Measurements from ENCODE around the gene FUT2. TPM values are rescaled to one million over a fixed set of nuclear protein-coding genes. Genes with fewer than 3 reads are reported as not detected.

FUT2 gene
- total and polyA plus RNA-seq, 10 of the 15 experiments (the other 5 are each of a cell fraction or from before 2014, with no cell fraction given), result 0.02 to 0.13 (median 0.07) TPM; not detected in 7

DNA sequence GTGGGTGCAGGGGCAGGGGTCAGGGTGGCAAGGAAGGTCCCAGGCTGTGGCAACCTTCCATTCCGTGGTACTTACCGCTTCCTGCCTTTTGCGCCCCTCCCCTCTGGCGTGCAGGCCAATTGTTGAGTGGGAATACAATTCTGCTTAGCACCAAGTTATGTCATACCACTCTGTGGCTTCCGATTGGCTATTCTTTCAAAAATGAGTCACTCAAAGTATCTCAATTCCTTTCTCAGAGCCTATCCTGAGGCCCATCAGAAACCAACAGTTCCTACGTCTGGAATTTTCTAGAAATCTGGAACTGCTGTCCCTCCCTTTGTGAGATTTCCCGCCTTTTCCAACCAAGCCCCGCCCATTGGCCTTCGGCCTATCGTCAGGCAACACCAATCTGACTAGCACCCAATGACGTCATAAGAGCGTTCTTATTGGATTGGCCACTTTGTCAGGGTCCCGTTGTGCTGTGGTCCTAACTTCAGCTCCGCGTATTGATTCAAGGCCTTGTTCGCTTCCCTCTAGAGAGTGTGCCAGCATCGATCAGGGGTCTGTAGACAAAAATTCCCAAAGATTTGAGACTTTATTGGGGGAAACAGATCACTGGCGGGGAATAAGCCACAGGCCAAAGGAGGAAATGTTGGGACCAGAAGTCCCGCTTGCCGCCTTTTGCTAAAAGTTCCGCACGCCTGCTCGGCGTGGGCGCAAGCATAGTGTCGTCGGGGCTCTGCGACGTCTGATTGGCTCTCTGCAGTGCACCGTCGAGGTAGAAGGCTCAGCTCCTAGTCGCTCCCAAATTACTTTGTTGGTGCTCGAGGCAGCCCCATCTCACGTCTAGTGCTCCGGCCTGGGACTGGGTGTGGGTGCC is 34.7 kb upstream of the FUT2 start (continued):
- TF ChIP-seq, protein P1, sequence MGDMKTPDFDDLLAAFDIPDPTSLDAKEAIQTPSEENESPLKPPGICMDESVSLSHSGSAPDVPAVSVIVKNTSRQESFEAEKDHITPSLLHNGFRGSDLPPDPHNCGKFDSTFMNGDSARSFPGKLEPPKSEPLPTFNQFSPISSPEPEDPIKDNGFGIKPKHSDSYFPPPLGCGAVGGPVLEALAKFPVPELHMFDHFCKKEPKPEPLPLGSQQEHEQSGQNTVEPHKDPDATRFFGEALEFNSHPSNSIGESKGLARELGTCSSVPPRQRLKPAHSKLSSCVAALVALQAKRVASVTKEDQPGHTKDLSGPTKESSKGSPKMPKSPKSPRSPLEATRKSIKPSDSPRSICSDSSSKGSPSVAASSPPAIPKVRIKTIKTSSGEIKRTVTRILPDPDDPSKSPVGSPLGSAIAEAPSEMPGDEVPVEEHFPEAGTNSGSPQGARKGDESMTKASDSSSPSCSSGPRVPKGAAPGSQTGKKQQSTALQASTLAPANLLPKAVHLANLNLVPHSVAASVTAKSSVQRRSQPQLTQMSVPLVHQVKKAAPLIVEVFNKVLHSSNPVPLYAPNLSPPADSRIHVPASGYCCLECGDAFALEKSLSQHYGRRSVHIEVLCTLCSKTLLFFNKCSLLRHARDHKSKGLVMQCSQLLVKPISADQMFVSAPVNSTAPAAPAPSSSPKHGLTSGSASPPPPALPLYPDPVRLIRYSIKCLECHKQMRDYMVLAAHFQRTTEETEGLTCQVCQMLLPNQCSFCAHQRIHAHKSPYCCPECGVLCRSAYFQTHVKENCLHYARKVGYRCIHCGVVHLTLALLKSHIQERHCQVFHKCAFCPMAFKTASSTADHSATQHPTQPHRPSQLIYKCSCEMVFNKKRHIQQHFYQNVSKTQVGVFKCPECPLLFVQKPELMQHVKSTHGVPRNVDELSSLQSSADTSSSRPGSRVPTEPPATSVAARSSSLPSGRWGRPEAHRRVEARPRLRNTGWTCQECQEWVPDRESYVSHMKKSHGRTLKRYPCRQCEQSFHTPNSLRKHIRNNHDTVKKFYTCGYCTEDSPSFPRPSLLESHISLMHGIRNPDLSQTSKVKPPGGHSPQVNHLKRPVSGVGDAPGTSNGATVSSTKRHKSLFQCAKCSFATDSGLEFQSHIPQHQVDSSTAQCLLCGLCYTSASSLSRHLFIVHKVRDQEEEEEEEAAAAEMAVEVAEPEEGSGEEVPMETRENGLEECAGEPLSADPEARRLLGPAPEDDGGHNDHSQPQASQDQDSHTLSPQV (IDR thresholded peaks at IDR 0.05), result no peak
- no peak for TF ChIP-seq MYB (IDR thresholded peaks at IDR 0.05; ENCODE audit: borderline replicate concordance, low read depth, low read length)
- TF ChIP-seq ZNF384 (IDR thresholded peaks at IDR 0.05; ENCODE audit: borderline replicate concordance, low read depth, low read length), result no peak
- TF ChIP-seq MTA3 (IDR thresholded peaks at IDR 0.05; ENCODE audit: borderline replicate concordance, low read length), result no peak
- TF ChIP-seq NFYB (IDR thresholded peaks at IDR 0.05; ENCODE audit: insufficient read depth, low read depth, low read length), result peak; percentile 92
- peak; percentile 95 for TF ChIP-seq CREB1 (IDR thresholded peaks at IDR 0.05; ENCODE audit: low read depth)
- TF ChIP-seq TCF12 (IDR thresholded peaks at IDR 0.05; ENCODE audit: low read depth, low read length), result no peak
- peak; percentile 98 for TF ChIP-seq RFX5 (IDR thresholded peaks at IDR 0.05; ENCODE audit: low read depth, low read length)
- TF ChIP-seq KLF5 (IDR thresholded peaks at IDR 0.05; ENCODE audit: partially characterized antibody), result no peak
- no peak for TF ChIP-seq STAT3 (IDR thresholded peaks at IDR 0.05; ENCODE audit: low read depth, low read length)
- TF ChIP-seq NFXL1 (IDR thresholded peaks at IDR 0.05; ENCODE audit: borderline replicate concordance), result no peak
- TF ChIP-seq NR2C2 (IDR thresholded peaks at IDR 0.05; ENCODE audit: borderline replicate concordance, control insufficient read depth, insufficient read length, low read depth), result no peak
- TF ChIP-seq NBN (IDR thresholded peaks at IDR 0.05), result peak; percentile 98
- TF ChIP-seq, protein P2, sequence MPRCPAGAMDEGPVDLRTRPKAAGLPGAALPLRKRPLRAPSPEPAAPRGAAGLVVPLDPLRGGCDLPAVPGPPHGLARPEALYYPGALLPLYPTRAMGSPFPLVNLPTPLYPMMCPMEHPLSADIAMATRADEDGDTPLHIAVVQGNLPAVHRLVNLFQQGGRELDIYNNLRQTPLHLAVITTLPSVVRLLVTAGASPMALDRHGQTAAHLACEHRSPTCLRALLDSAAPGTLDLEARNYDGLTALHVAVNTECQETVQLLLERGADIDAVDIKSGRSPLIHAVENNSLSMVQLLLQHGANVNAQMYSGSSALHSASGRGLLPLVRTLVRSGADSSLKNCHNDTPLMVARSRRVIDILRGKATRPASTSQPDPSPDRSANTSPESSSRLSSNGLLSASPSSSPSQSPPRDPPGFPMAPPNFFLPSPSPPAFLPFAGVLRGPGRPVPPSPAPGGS (IDR thresholded peaks at IDR 0.05; ENCODE audit: borderline replicate concordance, insufficient read depth, low read depth, low read length, poor library complexity, severe bottlenecking), result no peak
- TF ChIP-seq IKZF2 (IDR thresholded peaks at IDR 0.05), result peak; percentile 54 to 56; a peak in 3 of 4 replicates
- peak; percentile 74 for TF ChIP-seq SP1 (IDR thresholded peaks at IDR 0.05; ENCODE audit: low read depth, low read length)
- peak in 1 of 2 experiments; percentile 59; a peak in 1 of 4 replicates for TF ChIP-seq CEBPB (IDR thresholded peaks at IDR 0.05; ENCODE audit: borderline replicate concordance in 1 of 2, low read depth in 2 of 2, low read length in 2 of 2)
- no peak for TF ChIP-seq ZNF622 (IDR thresholded peaks at IDR 0.05)
- TF ChIP-seq SIN3A (IDR thresholded peaks at IDR 0.05; ENCODE audit: low read depth, low read length), result no peak
- TF ChIP-seq HDAC2 (IDR thresholded peaks at IDR 0.05), result no peak
- TF ChIP-seq, protein P3, sequence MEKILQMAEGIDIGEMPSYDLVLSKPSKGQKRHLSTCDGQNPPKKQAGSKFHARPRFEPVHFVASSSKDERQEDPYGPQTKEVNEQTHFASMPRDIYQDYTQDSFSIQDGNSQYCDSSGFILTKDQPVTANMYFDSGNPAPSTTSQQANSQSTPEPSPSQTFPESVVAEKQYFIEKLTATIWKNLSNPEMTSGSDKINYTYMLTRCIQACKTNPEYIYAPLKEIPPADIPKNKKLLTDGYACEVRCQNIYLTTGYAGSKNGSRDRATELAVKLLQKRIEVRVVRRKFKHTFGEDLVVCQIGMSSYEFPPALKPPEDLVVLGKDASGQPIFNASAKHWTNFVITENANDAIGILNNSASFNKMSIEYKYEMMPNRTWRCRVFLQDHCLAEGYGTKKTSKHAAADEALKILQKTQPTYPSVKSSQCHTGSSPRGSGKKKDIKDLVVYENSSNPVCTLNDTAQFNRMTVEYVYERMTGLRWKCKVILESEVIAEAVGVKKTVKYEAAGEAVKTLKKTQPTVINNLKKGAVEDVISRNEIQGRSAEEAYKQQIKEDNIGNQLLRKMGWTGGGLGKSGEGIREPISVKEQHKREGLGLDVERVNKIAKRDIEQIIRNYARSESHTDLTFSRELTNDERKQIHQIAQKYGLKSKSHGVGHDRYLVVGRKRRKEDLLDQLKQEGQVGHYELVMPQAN (conservative IDR thresholded peaks at IDR 0.05), result no peak
- no peak for TF ChIP-seq POLR2AphosphoS2 (IDR thresholded peaks at IDR 0.05; ENCODE audit: low read depth, low read length)

Data from GM12878 (cell line).